ENCODE data around the gene PSPH.

Gene PSPH

GRCh38 chr7:56030340-56030739 lies 20.9 kb downstream of the PSPH start:
- no peak for DNase-seq (ENCODE audit: low read depth in 1 of 2, low spot score in 1 of 2)
- no peak for TF ChIP-seq GABPA (IDR thresholded peaks at IDR 0.05; ENCODE audit: low read depth)
- TF ChIP-seq SPI1 (IDR thresholded peaks at IDR 0.05; ENCODE audit: borderline replicate concordance, low read depth) = no peak
- no peak for TF ChIP-seq CTCF (IDR thresholded peaks at IDR 0.05; ENCODE audit: insufficient read depth, low read length)
- TF ChIP-seq REST (IDR thresholded peaks at IDR 0.05; ENCODE audit: insufficient replicate concordance, low read depth) = no peak
- TF ChIP-seq POLR2AphosphoS5 (IDR thresholded peaks at IDR 0.05; ENCODE audit: low read depth) = no peak
- no peak overlapping the region for H3K27ac ChIP-seq (replicated peaks)
- no peaks in the 10 kb centered on the region for H3K27me3 ChIP-seq (ENCODE audit: insufficient read depth, poor library complexity, severe bottlenecking)
- no peak overlapping the region for H3K4me3 ChIP-seq (replicated peaks; ENCODE audit: insufficient read depth, low read length)

- TF ChIP-seq POLR2AphosphoS5 (IDR thresholded peaks at IDR 0.05; ENCODE audit: low read depth) = no peak
- TF ChIP-seq REST (IDR thresholded peaks at IDR 0.05; ENCODE audit: insufficient replicate concordance, low read depth) = no peak
- TF ChIP-seq GABPA (IDR thresholded peaks at IDR 0.05; ENCODE audit: low read depth) = no peak
- no peak for TF ChIP-seq CTCF (IDR thresholded peaks at IDR 0.05; ENCODE audit: insufficient read depth, low read length)
- TF ChIP-seq SPI1 (IDR thresholded peaks at IDR 0.05; ENCODE audit: borderline replicate concordance, low read depth) = no peak
- no peak for DNase-seq (ENCODE audit: low read depth in 1 of 2, low spot score in 1 of 2)
- Histone ChIP-seq H3K27ac (replicated peaks) (no peak overlapping the region), H3K27me3 (ENCODE audit: insufficient read depth, poor library complexity, severe bottlenecking) (no peaks in the 10 kb centered on the region), H3K4me3 (replicated peaks; ENCODE audit: insufficient read depth, low read length) (no peak overlapping the region)
These were observed 22.2 kb downstream of the PSPH start for GRCh38 chr7:56028942-56029630.

- H3K27ac ChIP-seq (replicated peaks) = no peak overlapping the region
- TF ChIP-seq CTCF (IDR thresholded peaks at IDR 0.05; ENCODE audit: insufficient read depth, low read length) (no peak), POLR2AphosphoS5 (IDR thresholded peaks at IDR 0.05; ENCODE audit: low read depth) (no peak), REST (IDR thresholded peaks at IDR 0.05; ENCODE audit: insufficient replicate concordance, low read depth) (no peak), GABPA (IDR thresholded peaks at IDR 0.05; ENCODE audit: low read depth) (no peak), SPI1 (IDR thresholded peaks at IDR 0.05; ENCODE audit: borderline replicate concordance, low read depth) (no peak)
- DNase-seq (ENCODE audit: low read depth in 1 of 2, low spot score in 1 of 2) = no peak
- no peak overlapping the region for H3K4me3 ChIP-seq (replicated peaks; ENCODE audit: insufficient read depth, low read length)
- no peaks in the 10 kb centered on the region for H3K27me3 ChIP-seq (ENCODE audit: insufficient read depth, poor library complexity, severe bottlenecking)
These were observed 24.7 kb downstream of the PSPH start for GRCh38 chr7:56026538-56026937.
